HepG2 (cell line): ENCODE results near the gene SLC16A13. TPM values are rescaled to one million over a fixed set of nuclear protein-coding genes. Genes with fewer than 3 reads are reported as not detected.

ENCODE experiments used
- ATAC-seq: fragments of 200-7000 bp; cut with Tn5 transposase; 3 replicates; pipeline ENCODE4 v1.9.1; 2020; ENCODE audit warnings: mild to moderate bottlenecking, moderate library complexity
- BruUV-seq: library from RNA; stranded (reverse); fragments of 400-500 nt; replicated peaks from 2 replicates; lab custom pipeline; 2021; lab: Mats Ljungman, UMichigan
- CTCF ChIA-PET: fragments of 300-600 bp; formaldehyde crosslinking; extraction: SDS; loops from one replicate; lab custom pipeline; 2021; ENCODE audit warnings: low total read pairs, inconsistent platforms, low intra/inter-chr PET ratio; lab: Yijun Ruan, JAX
- POLR2A ChIA-PET: fragments of 350-600 bp; sonication (Branson Sonifier 250); formaldehyde crosslinking; loops from one replicate; lab custom pipeline; 2020; ENCODE audit warnings: antibody characterized with exemption, inconsistent platforms; lab: Yijun Ruan, JAX
- DNase-seq: peaks from one replicate; pipeline ENCODE4 v3.0.0-alpha.2; 2015; ENCODE audit warnings: low spot score
- FAIRE-seq: peaks from 3 replicates; lab custom pipeline; 2011; peaks lifted over from hg19 to GRCh38; lab: Jason Lieb, UNC
- H2AFZ ChIP-seq: one replicate; pipeline ENCODE4 v1.6.1; 2011; ENCODE audit warnings: low read length, inconsistent platforms
- H3K27ac ChIP-seq: fragments of 300-600 bp; 3 replicates; pipeline ENCODE4 v1.8.0; 2011; ENCODE audit warnings: mixed run types, mild to moderate bottlenecking, mixed read lengths, low read length, inconsistent platforms; ENCODE audit not compliant: insufficient read depth; ENCODE audit errors: extremely low read length
- H3K27me3 ChIP-seq, 2 experiments: fragments of 200-600 bp in 1 of 2; 2 replicates in 1 of 2; 3 replicates in 1 of 2; pipeline versions ENCODE4 v1.6.0 to v1.8.0; 2011; ENCODE audit warnings: low read length in 2 of 2, mild to moderate bottlenecking in 2 of 2, moderate library complexity in 2 of 2, inconsistent platforms in 1 of 2; ENCODE audit not compliant: insufficient read depth in 2 of 2, control insufficient read depth in 1 of 2
- H3K36me3 ChIP-seq, 2 experiments: fragments of 200-600 bp in 1 of 2; replicated peaks in 1 of 2; 2 replicates in 1 of 2; 3 replicates in 1 of 2; pipeline versions ENCODE4 v1.5.1 to v1.8.0; 2011; ENCODE audit warnings: low read length in 2 of 2, inconsistent platforms in 1 of 2; ENCODE audit not compliant: insufficient read depth in 2 of 2, control insufficient read depth in 1 of 2
- H3K4me1 ChIP-seq: 2 replicates; pipeline ENCODE4 v1.5.1; 2012; ENCODE audit warnings: low read length, inconsistent platforms; ENCODE audit not compliant: insufficient read depth
- H3K4me2 ChIP-seq: 2 replicates; pipeline ENCODE4 v1.6.0; 2011; ENCODE audit warnings: low read depth, low read length, inconsistent platforms
- H3K4me3 ChIP-seq, 3 experiments: fragments of 200-600 bp in 1 of 3; sonication (generic), shearing (Covaris generic) in 1 of 3; replicated peaks in 1 of 3; 2 replicates each; pipeline ENCODE4 v1.5.1; 2011 to 2016; ENCODE audit warnings: low read length in 3 of 3, inconsistent platforms in 2 of 3, low read depth in 2 of 3, mild to moderate bottlenecking in 2 of 3, control low read depth in 1 of 3, mixed read lengths in 1 of 3; ENCODE audit not compliant: insufficient read depth in 1 of 3
- H3K79me2 ChIP-seq: one replicate; pipeline ENCODE4 v1.6.1; 2011; ENCODE audit warnings: low read length, inconsistent platforms; ENCODE audit not compliant: insufficient read depth
- H3K9ac ChIP-seq: 2 replicates; pipeline ENCODE4 v1.6.0; 2011; ENCODE audit warnings: mild to moderate bottlenecking, low read depth, low read length, inconsistent platforms; ENCODE audit not compliant: insufficient read depth
- H3K9me3 ChIP-seq: 2 replicates; pipeline ENCODE4 v1.5.1; 2012; ENCODE audit warnings: mild to moderate bottlenecking, low read length
- H4K20me1 ChIP-seq: 2 replicates; pipeline ENCODE4 v1.6.0; 2011; ENCODE audit warnings: inconsistent platforms, mild to moderate bottlenecking, low read length, moderate library complexity; ENCODE audit not compliant: insufficient read depth
- CBFB ChIP-seq: sonication (generic); formaldehyde crosslinking; IDR thresholded peaks from 2 replicates; pipeline ENCODE4 v1.4.0; 2020; ENCODE audit warnings: missing genetic modification reagents
- HNRNPUL1 ChIP-seq: fragments of 200-400 bp; formaldehyde crosslinking; IDR thresholded peaks from 2 replicates; pipeline ENCODE4 v1.6.1; 2017; ENCODE audit warnings: low read depth, mild to moderate bottlenecking, low read length, moderate library complexity
- HOXA3 ChIP-seq: sonication (generic); formaldehyde crosslinking; IDR thresholded peaks from 2 replicates; pipeline ENCODE4 v1.5.0; 2020; ENCODE audit warnings: missing genetic modification reagents
- PLSCR1 ChIP-seq: sonication (generic); formaldehyde crosslinking; IDR thresholded peaks from 2 replicates; pipeline ENCODE4 v1.5.0; 2020; ENCODE audit warnings: missing genetic modification reagents, mild to moderate bottlenecking, borderline replicate concordance
- SMAD9 ChIP-seq: sonication (generic); formaldehyde crosslinking; IDR thresholded peaks from 2 replicates; pipeline ENCODE4 v1.5.1; 2020; ENCODE audit warnings: mild to moderate bottlenecking, missing genetic modification reagents
- TCF12 ChIP-seq, 2 experiments: fragments of 450-650 bp in 1 of 2; sonication (generic) in 1 of 2; formaldehyde crosslinking in 1 of 2; IDR thresholded peaks; 2 replicates each; pipeline versions ENCODE4 v1.6.1 to v1.8.0; 2017 to 2022; ENCODE audit warnings: antibody characterized with exemption in 1 of 2, mild to moderate bottlenecking in 1 of 2, missing genetic modification reagents in 1 of 2, moderate library complexity in 1 of 2
- XBP1 ChIP-seq: sonication (generic); formaldehyde crosslinking; IDR thresholded peaks from 2 replicates; pipeline ENCODE4 v1.5.0; 2020; ENCODE audit warnings: missing genetic modification reagents
- ZIK1 ChIP-seq: sonication (generic); formaldehyde crosslinking; IDR thresholded peaks from 2 replicates; pipeline ENCODE4 v1.5.0; 2020; ENCODE audit warnings: mild to moderate bottlenecking, low read depth, missing genetic modification reagents, borderline replicate concordance
- ZNF232 ChIP-seq: sonication (generic); formaldehyde crosslinking; IDR thresholded peaks from 2 replicates; pipeline ENCODE4 v1.4.0; 2020; ENCODE audit warnings: missing genetic modification reagents, borderline replicate concordance
- ZNF547 ChIP-seq: sonication (generic); formaldehyde crosslinking; IDR thresholded peaks from 2 replicates; pipeline ENCODE4 v1.5.1; 2020; ENCODE audit warnings: mild to moderate bottlenecking, missing genetic modification reagents
- ZNF75D ChIP-seq: sonication (generic); formaldehyde crosslinking; IDR thresholded peaks from 2 replicates; pipeline ENCODE4 v1.8.1; 2023; ENCODE audit warnings: missing genetic modification reagents, mild to moderate bottlenecking, borderline replicate concordance
- WGBS: methylation state at CpG from one replicate; pipeline ENCODE4 v1.1.6; 2017; ENCODE audit warnings: low lambda C conversion rate; 5-methylcytosine and 5-hydroxymethylcytosine counted together
- in situ Hi-C: cut with HindIII; loops from 2 replicates; pipeline ENCODE4 v1.10.0; 2017; ENCODE audit warnings: low pct_unique_long_range_greater_than_20kb; ENCODE audit not compliant: extremely low pct_ligation_motif_present
- intact Hi-C: fragments of 100-400 bp; cut with micrococcal nuclease; formaldehyde crosslinking; loops from one replicate; pipeline ENCODE4 v1.10.0; 2022; ENCODE audit not compliant: unreplicated experiment
- polyA plus RNA-seq, 8 experiments: library from polyadenylated mRNA; depleted of rRNA in 3 of 8; stranded (reverse) in 7 of 8; unstranded in 1 of 8; fragments of >200 nt; fragmentation: Illumina TruSeq in 4 of 8; extraction: Trizol in 4 of 8; gene quantifications; 2 replicates each; pipeline versions ENCODE4 v1.2.1 to v1.2.3, GENCODE V29; 2011 to 2016; ENCODE audit warnings: low read depth in 4 of 8, missing spikeins in 1 of 8, mixed read lengths in 1 of 8; ENCODE audit not compliant: insufficient read depth in 1 of 8
- total RNA-seq, 5 experiments: library from RNA; depleted of rRNA; stranded (reverse); fragments of >200 nt; fragmentation: Illumina TruSeq; extraction: Trizol; gene quantifications; 2 replicates each; pipeline ENCODE4 v1.2.3, GENCODE V29; 2016; ENCODE audit warnings: low read depth in 1 of 5

The SLC16A13 gene
- total and polyA plus RNA-seq, 2 of the 13 experiments (the other 11 are each of a cell fraction or from before 2014, with no cell fraction given): 2.2 to 3.0 TPM

GRCh38 chr17:7063518-7064094 is 27.8 kb downstream of the SLC16A13 start (continued):
- no peak for TF ChIP-seq PLSCR1 (CRISPR knock-in tag)
- no peak for TF ChIP-seq CBFB
- no peak for TF ChIP-seq ZIK1
- TF ChIP-seq ZNF75D (CRISPR knock-in tag): no peak
- no peak for TF ChIP-seq ZNF232 (CRISPR knock-in tag)
- TF ChIP-seq XBP1 (CRISPR knock-in tag): no peak
- TF ChIP-seq HNRNPUL1: no peak

GRCh38 chr17:7064261-7064660 is 28.4 kb downstream of the SLC16A13 start:
- ATAC-seq (no peak; the same call in 2 of the 3 replicates), DNase-seq (no peak), FAIRE-seq (no peak)
- Histone ChIP-seq H3K9me3 (peaks cover 11% of the 10 kb centered on the region), H3K9ac (no peak overlapping the region), H4K20me1 (no peaks in the 10 kb centered on the region), H3K4me1 (peaks cover 1% of the 10 kb centered on the region), H2AFZ (no peak overlapping the region), H3K27ac (no peak overlapping the region), H3K79me2 (no peaks in the 10 kb centered on the region), H3K4me2 (no peak overlapping the region), H3K4me3 (no peak overlapping the region), H3K27me3 (0 out of 5 replicates have a peak, but pooled peaks cover 0 to 9% of the 10 kb centered on the region in 2 experiments), H3K36me3 (no peaks in the 10 kb centered on the region)
- TF ChIP-seq ZNF547 (CRISPR knock-in tag) (no peak), SMAD9 (no peak), HOXA3 (CRISPR knock-in tag) (no peak), TCF12 (IDR thresholded peaks at IDR 0.05) (no peak), TCF12 (CRISPR knock-in tag; IDR thresholded peaks at IDR 0.05) (no peak)
- no TSS peak for BruUV-seq
- CTCF ChIA-PET: no interaction called here
- intact Hi-C loops (no loop called here), in situ Hi-C loops (no loop called here)
- POLR2A ChIA-PET: no interaction called here
- WGBS: 54% methylated on average over 4 of the region's 4 CpGs
